ENCODE data around the gene BLOC1S4.
"Not testable (repeated sequence)": the region's sequence is repeated elsewhere in the genome, so short reads cannot be mapped to it uniquely, and the experiment has no call there.

Gene BLOC1S4

GRCh38 chr4:6716018-6716911 is at the start of gene BLOC1S4:
Gene BLOC1S4 (plus strand): TSS chr4:6716174. CDS start chr4:6716210, 36 bp downstream.
- DNase-seq = peak; percentile 35

- DNase-seq = no peak
Observed at GRCh38 chr4:6668391-6668790, 47.6 kb upstream of the BLOC1S4 start.

GRCh38 chr4:6671648-6672047 is 44.3 kb upstream of the BLOC1S4 start:
- DNase-seq = no peak

GRCh38 chr4:6672131-6672530 is 43.8 kb upstream of the BLOC1S4 start:
- no peak for DNase-seq

- not testable (repeated sequence) for DNase-seq
Observed at GRCh38 chr4:6672541-6673190, 43.3 kb upstream of the BLOC1S4 start.

- not testable (repeated sequence) for DNase-seq
Observed at GRCh38 chr4:6673191-6673659, 42.7 kb upstream of the BLOC1S4 start.

- peak; percentile 90 for DNase-seq
Observed at GRCh38 chr4:6673660-6674499, 42.1 kb upstream of the BLOC1S4 start.

- no peak for DNase-seq
Observed at GRCh38 chr4:6674500-6675149, 41.3 kb upstream of the BLOC1S4 start.

GRCh38 chr4:6676722-6677558 is 39.0 kb upstream of the BLOC1S4 start:
- no peak for DNase-seq

GRCh38 chr4:6680372-6681034 is 35.5 kb upstream of the BLOC1S4 start:
- DNase-seq = no peak

- DNase-seq = no peak
Observed at GRCh38 chr4:6681191-6681590, 34.8 kb upstream of the BLOC1S4 start.

GRCh38 chr4:6682862-6683590 is 32.9 kb upstream of the BLOC1S4 start:
- DNase-seq = no peak

- no peak for DNase-seq
Observed at GRCh38 chr4:6684656-6685055, 31.3 kb upstream of the BLOC1S4 start.

- DNase-seq = no peak
Observed at GRCh38 chr4:6686104-6686787, 29.7 kb upstream of the BLOC1S4 start.

GRCh38 chr4:6687947-6688878 is 27.8 kb upstream of the BLOC1S4 start:
- no peak for DNase-seq

GRCh38 chr4:6688879-6689505 is 27.0 kb upstream of the BLOC1S4 start:
- peak; percentile 4 for DNase-seq

GRCh38 chr4:6689506-6689960 is 26.4 kb upstream of the BLOC1S4 start:
- no peak for DNase-seq

- DNase-seq = no peak
Observed at GRCh38 chr4:6692379-6692778, 23.6 kb upstream of the BLOC1S4 start.

All from NCI-H2107 (cell line).